Measurements from ENCODE around the gene HBD. TPM values are rescaled to one million over a fixed set of nuclear protein-coding genes. Genes with fewer than 3 reads are reported as not detected.

The HBD gene
- total and polyA plus RNA-seq, 9 of the 15 experiments (the other 6 are each of a cell fraction or from before 2014, with no cell fraction given), result 11.8 to 169 (median 36.0) TPM

DNA sequence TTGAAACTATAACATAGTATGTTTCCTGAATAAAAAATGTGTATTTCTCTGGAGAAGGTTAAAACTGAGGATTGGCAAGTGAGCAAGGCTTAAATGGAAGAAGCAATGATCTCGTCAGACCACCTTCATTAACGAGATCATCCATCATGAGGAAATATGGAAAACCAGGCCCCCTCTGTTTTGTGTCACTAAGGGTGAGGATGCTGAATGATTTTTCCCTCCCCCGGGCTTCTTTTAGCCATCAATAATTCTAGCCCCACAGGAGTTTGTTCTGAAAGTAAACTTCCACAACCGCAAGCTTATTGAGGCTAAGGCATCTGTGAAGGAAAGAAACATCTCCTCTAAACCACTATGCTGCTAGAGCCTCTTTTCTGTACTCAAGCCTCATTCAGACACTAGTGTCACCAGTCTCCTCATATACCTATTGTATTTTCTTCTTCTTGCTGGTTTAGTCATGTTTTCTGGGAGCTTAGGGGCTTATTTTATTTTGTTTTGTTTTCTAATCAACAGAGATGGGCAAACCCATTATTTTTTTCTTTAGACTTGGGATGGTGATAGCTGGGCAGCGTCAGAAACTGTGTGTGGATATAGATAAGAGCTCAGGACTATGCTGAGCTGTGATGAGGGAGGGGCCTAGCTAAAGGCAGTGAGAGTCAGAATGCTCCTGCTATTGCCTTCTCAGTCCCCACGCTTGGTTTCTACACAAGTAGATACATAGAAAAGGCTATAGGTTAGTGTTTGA, 41.3 kb upstream of the HBD start (continued):
- TF ChIP-seq ZBTB11 (CRISPR knock-in tag; IDR thresholded peaks at IDR 0.05) (peak in 1 of 3 experiments; percentile 48; a peak in 1 of 6 replicates), ZNF224 (CRISPR knock-in tag; IDR thresholded peaks at IDR 0.05) (no peak), CBX8 (IDR thresholded peaks at IDR 0.05; ENCODE audit: borderline replicate concordance, extremely low read depth, low read depth, low read length, poor library complexity, severe bottlenecking) (no peak), ZNF140 (CRISPR knock-in tag; IDR thresholded peaks at IDR 0.05) (no peak), TOE1 (IDR thresholded peaks at IDR 0.05; ENCODE audit: borderline replicate concordance) (peak; percentile 52; the same call in 1 of the 2 replicates), TOE1 (CRISPR knock-in tag; IDR thresholded peaks at IDR 0.05; ENCODE audit: borderline replicate concordance, low read depth) (no peak), ZNF589 (CRISPR knock-in tag; IDR thresholded peaks at IDR 0.05; ENCODE audit: low read depth) (no peak), SETDB1 (IDR thresholded peaks at IDR 0.05; ENCODE audit: low read length) (no peak), POLR3G (IDR thresholded peaks at IDR 0.05; ENCODE audit: extremely low read depth, insufficient read length, insufficient replicate concordance) (no peak), CTCF (IDR thresholded peaks at IDR 0.05 in 2 of 3, conservative IDR thresholded peaks at IDR 0.05 in 1 of 3; ENCODE audit: insufficient read depth in 2 of 3, low read depth in 1 of 3, low read length in 3 of 3) (no peak), SMARCA4 (IDR thresholded peaks at IDR 0.05) (peak; percentile 96), ILK (tag; IDR thresholded peaks at IDR 0.05; ENCODE audit: borderline replicate concordance, low read depth) (no peak), ZNF780A (CRISPR knock-in tag; IDR thresholded peaks at IDR 0.05) (no peak), GTF2F1 (IDR thresholded peaks at IDR 0.05; ENCODE audit: low read depth, low read length) (no peak), PURB (CRISPR knock-in tag; IDR thresholded peaks at IDR 0.05; ENCODE audit: low read depth) (no peak), ARID1B (IDR thresholded peaks at IDR 0.05) (peak; percentile 96), SIX5 (IDR thresholded peaks at IDR 0.05; ENCODE audit: borderline replicate concordance in 1 of 2, insufficient read depth in 1 of 2, low read depth in 1 of 2, low read length in 2 of 2) (no peak), GATAD2A (IDR thresholded peaks at IDR 0.05) (peak; percentile 74; the same call in 1 of the 2 replicates), HSF4 (CRISPR knock-in tag; IDR thresholded peaks at IDR 0.05; ENCODE audit: borderline replicate concordance) (0 out of 2 replicates have a peak, but pooled peaks have one; percentile 14)
- TF ChIP-seq, protein P1, sequence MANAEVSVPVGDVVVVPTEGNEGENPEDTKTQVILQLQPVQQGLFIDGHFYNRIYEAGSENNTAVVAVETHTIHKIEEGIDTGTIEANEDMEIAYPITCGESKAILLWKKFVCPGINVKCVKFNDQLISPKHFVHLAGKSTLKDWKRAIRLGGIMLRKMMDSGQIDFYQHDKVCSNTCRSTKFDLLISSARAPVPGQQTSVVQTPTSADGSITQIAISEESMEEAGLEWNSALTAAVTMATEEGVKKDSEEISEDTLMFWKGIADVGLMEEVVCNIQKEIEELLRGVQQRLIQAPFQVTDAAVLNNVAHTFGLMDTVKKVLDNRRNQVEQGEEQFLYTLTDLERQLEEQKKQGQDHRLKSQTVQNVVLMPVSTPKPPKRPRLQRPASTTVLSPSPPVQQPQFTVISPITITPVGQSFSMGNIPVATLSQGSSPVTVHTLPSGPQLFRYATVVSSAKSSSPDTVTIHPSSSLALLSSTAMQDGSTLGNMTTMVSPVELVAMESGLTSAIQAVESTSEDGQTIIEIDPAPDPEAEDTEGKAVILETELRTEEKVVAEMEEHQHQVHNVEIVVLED (CRISPR knock-in tag; IDR thresholded peaks at IDR 0.05), result no peak

Data from K562 (cell line).